Retinal pigment epithelial cell (primary cell): ENCODE measurements around the gene CENPT.

Experiments
- DNase-seq: peaks from one replicate; pipeline ENCODE4 v3.0.0-alpha.2; 2010; ENCODE audit warnings: low read depth
- H3K4me3 ChIP-seq: 2 replicates; pipeline ENCODE4 v1.5.1; 2011; ENCODE audit warnings: mild to moderate bottlenecking, low read length, control low read depth, moderate library complexity
- CTCF ChIP-seq: conservative IDR thresholded peaks from 2 replicates; pipeline ENCODE4 v1.5.1; 2011; ENCODE audit warnings: low read depth, low read length, control low read depth, inconsistent platforms

Gene CENPT

GRCh38 chr16:67877064-67877463 is 29.6 kb upstream of the CENPT start:
- no peak overlapping the region for H3K4me3 ChIP-seq
- no peak for DNase-seq
- no peak for TF ChIP-seq CTCF

- no peak for TF ChIP-seq CTCF
- no peak for DNase-seq
- peak overlapping the region; percentile 92 for H3K4me3 ChIP-seq
These were observed 26.9 kb upstream of the CENPT start for GRCh38 chr16:67874372-67874771.

GRCh38 chr16:67873435-67874370 is 26.2 kb upstream of the CENPT start:
- no peak for DNase-seq
- no peak for TF ChIP-seq CTCF
- H3K4me3 ChIP-seq: peak overlapping the region; percentile 92

- TF ChIP-seq CTCF: no peak
- H3K4me3 ChIP-seq: peak within 1 kb of the TSS; percentile 92
- DNase-seq: no peak
These were observed 25.3 kb upstream of the CENPT start, which contains the start of gene EDC4 for GRCh38 chr16:67872631-67873434. Gene EDC4 (plus strand): TSS chr16:67873052. CDS start chr16:67873262, 210 bp downstream.

GRCh38 chr16:67872131-67872630 is 24.7 kb upstream of the CENPT start:
- H3K4me3 ChIP-seq: peak overlapping the region; percentile 92
- TF ChIP-seq CTCF: no peak
- DNase-seq: no peak

GRCh38 chr16:67871256-67871655 is 23.8 kb upstream of the CENPT start:
- TF ChIP-seq CTCF: no peak
- no peak for DNase-seq

More at GRCh38 chr16:67871256-67871655, 23.8 kb upstream of the CENPT start:
- H3K4me3 ChIP-seq: no peak overlapping the region
